GM15510 (cell line): ENCODE measurements around the gene PTPRE.

Source experiments
- POLR2A ChIP-seq: IDR thresholded peaks from 3 replicates; pipeline ENCODE4 v1.6.1; 2011; ENCODE audit warnings: borderline replicate concordance; ENCODE audit not compliant: insufficient read length; ENCODE audit errors: extremely low read depth

Gene PTPRE

GRCh38 chr10:127984945-127985344 lies 78.0 kb downstream of the PTPRE start:
- no peak for TF ChIP-seq POLR2A

- no peak for TF ChIP-seq POLR2A
These were observed 79.9 kb downstream of the PTPRE start for GRCh38 chr10:127986531-127987466.

- TF ChIP-seq POLR2A, result no peak
These were observed 80.8 kb downstream of the PTPRE start for GRCh38 chr10:127987467-127988380.

DNA sequence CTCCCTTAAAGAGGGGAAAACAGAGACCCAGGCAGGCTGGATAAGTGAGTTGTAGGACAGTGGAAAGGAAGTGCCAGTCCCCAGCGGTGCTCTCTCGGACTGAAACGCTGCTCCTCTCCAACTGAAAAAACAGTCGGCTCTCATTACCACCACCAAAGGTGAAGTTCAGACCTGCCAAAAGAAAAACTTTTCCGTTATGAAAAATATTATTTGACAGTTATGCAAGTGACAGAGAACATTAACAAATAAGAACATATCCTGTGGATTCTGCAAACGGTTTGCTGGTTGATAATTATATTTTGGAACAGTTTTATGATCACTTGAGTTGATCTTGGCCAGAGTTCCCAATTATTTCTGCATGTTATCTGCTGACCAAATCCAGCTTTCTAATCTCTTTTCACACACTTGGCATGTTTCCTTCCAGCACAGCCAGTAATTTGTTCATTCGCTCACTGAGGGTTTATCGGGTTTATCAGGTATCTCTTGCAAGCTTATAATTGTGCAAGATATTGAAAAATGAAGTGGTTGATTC lies 82.6 kb downstream of the PTPRE start:
- no peak for TF ChIP-seq POLR2A

DNA sequence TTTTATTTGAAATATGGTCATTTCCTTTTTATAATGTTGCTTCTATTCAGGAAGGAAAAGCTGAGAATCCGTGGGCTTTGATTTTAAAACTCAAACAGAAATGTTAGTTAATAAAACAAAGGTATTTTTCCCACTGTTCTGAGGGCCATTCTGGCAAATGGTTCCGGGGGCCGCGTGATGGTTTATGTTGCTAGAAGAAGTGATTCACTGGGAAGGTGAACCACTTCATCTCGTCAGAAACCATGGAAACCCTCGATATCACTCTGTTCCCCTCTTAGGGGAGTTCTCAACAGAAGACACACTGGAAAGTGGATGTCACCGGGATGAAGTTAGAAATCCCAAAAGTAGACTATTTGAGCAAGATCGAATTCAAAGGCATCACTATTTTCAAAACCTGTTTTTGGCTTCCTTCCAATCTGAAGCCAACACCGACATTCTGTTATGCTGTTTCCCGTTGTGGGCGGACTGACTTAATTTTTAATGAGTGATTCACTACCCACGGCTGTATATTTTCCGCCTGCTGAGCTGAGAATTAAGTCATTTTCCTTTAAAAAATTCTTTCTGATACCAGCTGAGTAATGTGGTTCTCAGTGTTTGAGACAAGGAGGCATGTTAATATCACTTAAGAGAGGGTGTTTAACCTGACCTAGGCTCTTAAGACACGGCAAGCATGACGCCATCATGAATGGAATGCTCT lies 84.1 kb downstream of the PTPRE start:
- no peak for TF ChIP-seq POLR2A

DNA sequence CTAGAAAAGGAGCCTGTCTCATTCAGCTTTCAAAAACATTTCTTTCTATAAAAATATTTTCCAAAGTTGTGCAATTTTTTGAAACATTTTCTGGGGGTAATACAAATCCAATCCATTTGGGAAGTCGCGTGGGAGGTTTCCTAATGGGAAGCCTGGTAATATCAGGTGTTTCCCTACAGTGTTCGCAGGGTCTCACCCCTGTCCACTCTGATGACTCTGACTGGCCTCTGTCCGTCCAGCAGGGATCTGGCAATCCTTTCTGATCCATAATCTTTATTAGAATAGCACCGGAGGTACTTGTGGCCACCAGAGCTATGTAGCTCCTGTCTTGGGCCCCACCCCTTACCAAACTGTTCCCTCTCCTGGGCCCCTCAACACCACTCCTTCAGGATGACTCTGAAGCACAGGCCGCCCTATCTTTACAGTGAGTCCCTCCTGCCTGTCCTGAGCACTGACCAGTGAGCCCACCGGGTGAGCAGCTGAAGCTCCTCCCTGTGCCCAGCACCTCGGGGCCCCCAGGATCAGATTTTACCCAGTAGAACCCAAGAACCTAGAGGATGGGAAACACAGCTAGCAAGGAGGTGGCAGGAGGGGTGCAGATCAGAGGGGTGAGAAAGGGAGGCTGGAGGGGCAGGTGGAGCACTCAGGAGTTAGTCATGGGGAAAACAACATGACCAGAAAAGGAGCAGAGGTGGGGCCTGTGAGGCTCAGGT lies 84.8 kb downstream of the PTPRE start:
- no peak for TF ChIP-seq POLR2A

GRCh38 chr10:127992376-127992775 lies 85.5 kb downstream of the PTPRE start:
- no peak for TF ChIP-seq POLR2A

DNA sequence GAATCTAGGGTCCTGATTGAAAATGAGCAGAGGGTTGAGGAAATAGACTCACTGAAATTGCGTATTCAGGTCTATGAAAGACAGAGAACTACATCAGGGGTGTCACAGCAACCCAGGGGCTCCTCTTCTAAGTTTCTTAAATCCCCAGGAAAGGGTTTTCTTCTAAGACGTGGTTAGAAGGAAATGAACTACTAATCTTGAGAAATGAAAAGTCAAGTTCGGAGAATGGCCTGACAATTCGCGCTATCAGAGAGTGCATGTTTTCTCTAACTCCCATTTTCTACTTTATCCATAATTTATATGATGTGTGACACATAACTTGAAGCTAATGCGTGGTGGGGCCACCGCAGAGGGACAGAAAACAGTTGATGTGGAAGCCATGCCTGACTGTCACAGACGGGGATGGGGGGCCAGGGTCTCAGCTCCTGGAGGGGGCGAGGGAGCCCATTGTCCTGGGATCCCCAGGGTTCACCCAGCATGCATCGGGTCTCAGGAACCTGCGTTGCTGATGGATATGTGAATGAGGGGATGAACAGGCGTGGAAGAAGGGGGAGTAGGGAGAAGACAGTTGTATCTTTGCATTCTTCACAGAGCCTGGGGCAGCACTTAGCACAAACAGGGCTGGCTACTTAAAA lies 86.3 kb downstream of the PTPRE start:
- no peak for TF ChIP-seq POLR2A

GRCh38 chr10:127995939-127996338 lies 89.0 kb downstream of the PTPRE start:
- no peak for TF ChIP-seq POLR2A

DNA sequence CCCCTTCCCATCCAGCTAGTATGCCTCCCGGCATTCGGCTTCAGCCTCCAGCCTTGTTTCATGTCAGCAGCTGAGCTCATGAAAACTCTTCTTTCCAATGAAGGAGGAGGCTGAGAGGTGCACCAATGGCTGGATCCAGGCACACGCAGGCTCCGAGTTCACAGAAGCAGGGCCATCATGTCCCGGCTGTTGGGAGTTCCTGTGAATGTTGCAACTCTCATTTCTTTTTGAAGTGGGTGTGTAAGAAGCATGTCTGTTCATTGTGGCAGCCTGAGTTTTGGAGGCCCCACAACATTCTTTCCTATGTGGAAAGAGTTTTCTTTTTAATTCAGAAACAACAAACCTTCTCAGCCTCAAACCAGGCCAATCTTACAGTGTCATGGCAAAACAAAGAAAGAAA lies 89.7 kb downstream of the PTPRE start:
- no peak for TF ChIP-seq POLR2A

GRCh38 chr10:127997271-127997670 lies 90.4 kb downstream of the PTPRE start:
- TF ChIP-seq POLR2A, result no peak

DNA sequence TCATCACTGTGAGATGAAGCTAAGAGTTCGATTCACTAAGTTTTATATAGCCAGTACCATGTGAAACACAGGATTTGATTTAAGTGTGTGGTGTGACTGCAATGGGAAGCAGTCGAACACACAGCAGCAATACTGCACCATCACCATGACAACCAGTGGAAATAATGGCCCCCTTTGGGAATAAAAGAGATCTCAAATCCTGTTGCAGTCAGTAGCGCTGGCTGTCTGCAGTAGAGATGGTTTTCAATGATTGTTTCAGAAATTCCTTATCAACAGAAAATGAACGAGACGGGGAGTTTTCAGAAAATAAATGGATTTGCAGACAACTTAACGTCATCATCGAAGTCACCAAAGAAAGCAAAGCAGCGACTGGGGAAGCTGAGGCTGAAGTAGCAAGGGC lies 91.0 kb downstream of the PTPRE start:
- no peak for TF ChIP-seq POLR2A

GRCh38 chr10:127998501-127999144 lies 91.7 kb downstream of the PTPRE start:
- TF ChIP-seq POLR2A, result no peak
